GM23338 (cell line): Measurements from ENCODE around the gene TOX2. TPM values are rescaled to one million over a fixed set of nuclear protein-coding genes. Genes with fewer than 3 reads are reported as not detected.

Experiments
- ATAC-seq: fragments of 200-7000 bp; cut with Tn5 transposase; 3 replicates; pipeline ENCODE4 v1.9.1; 2020
- DNase-seq: peaks from one replicate; pipeline ENCODE4 v3.0.0-alpha.2; 2015; ENCODE audit warnings: low spot score
- H2AFZ ChIP-seq: fragments of 200-600 bp; sonication (generic); 2 replicates; pipeline ENCODE4 v1.8.0; 2016; ENCODE audit warnings: antibody characterized with exemption, mild to moderate bottlenecking, moderate library complexity
- H3F3A ChIP-seq: fragments of 200-600 bp; sonication (generic); replicated peaks from 2 replicates; pipeline ENCODE4 v1.8.0; 2017; ENCODE audit warnings: antibody characterized with exemption, mixed run types, low read depth
- H3K27ac ChIP-seq: fragments of 200-600 bp; sonication (generic); 2 replicates; pipeline ENCODE4 v1.6.1; 2016; ENCODE audit warnings: low read depth
- H3K27me3 ChIP-seq: fragments of 200-600 bp; sonication (generic); 2 replicates; pipeline ENCODE4 v1.8.0; 2016; ENCODE audit warnings: mild to moderate bottlenecking, mixed run types, moderate library complexity; ENCODE audit not compliant: insufficient read depth
- H3K36me3 ChIP-seq: fragments of 200-600 bp; sonication (generic); 2 replicates; pipeline ENCODE4 v1.8.0; 2016; ENCODE audit warnings: mild to moderate bottlenecking; ENCODE audit not compliant: insufficient read depth
- H3K4me1 ChIP-seq: fragments of 200-600 bp; sonication (generic); 2 replicates; pipeline ENCODE4 v1.8.0; 2016; ENCODE audit warnings: mild to moderate bottlenecking, moderate library complexity; ENCODE audit not compliant: insufficient read depth
- H3K4me2 ChIP-seq: fragments of 200-600 bp; sonication (generic); 2 replicates; pipeline ENCODE4 v1.7.1; 2017; ENCODE audit warnings: mixed run types
- H3K4me3 ChIP-seq: fragments of 200-600 bp; sonication (generic); 2 replicates; pipeline ENCODE4 v1.6.1; 2016; ENCODE audit warnings: mixed run types
- H3K79me2 ChIP-seq: fragments of 200-600 bp; sonication (generic); replicated peaks from 2 replicates; pipeline ENCODE4 v1.8.0; 2017; ENCODE audit warnings: mild to moderate bottlenecking; ENCODE audit not compliant: insufficient read depth
- H3K9me2 ChIP-seq: fragments of 200-600 bp; sonication (generic); 2 replicates; pipeline ENCODE4 v1.8.0; 2017; ENCODE audit not compliant: insufficient read depth
- H4K20me1 ChIP-seq: fragments of 200-600 bp; sonication (generic); replicated peaks from 2 replicates; pipeline ENCODE4 v1.8.0; 2017; ENCODE audit warnings: mild to moderate bottlenecking; ENCODE audit not compliant: insufficient read depth
- H3K27ac Mint-ChIP-seq: 2 replicates; pipeline ENCODE4 v1.8.0; 2020; ENCODE audit warnings: inconsistent platforms, mild to moderate bottlenecking, moderate library complexity, mixed read lengths
- H3K27me3 Mint-ChIP-seq: 3 replicates; pipeline ENCODE4 v1.8.0; 2022; ENCODE audit warnings: low read depth, mild to moderate bottlenecking, moderate library complexity, mixed read lengths, inconsistent platforms; ENCODE audit not compliant: insufficient read depth, poor library complexity
- H3K36me3 Mint-ChIP-seq: 3 replicates; pipeline ENCODE4 v1.8.0; 2021; ENCODE audit warnings: low read depth, mild to moderate bottlenecking, inconsistent platforms, moderate library complexity, mixed read lengths
- H3K4me1 Mint-ChIP-seq: 3 replicates; pipeline ENCODE4 v1.8.0; 2020; ENCODE audit warnings: mild to moderate bottlenecking, inconsistent platforms, mixed read lengths
- H3K4me3 Mint-ChIP-seq: 3 replicates; pipeline ENCODE4 v1.8.0; 2021; ENCODE audit warnings: moderate library complexity, mild to moderate bottlenecking, inconsistent platforms, mixed read lengths
- H3K9me3 Mint-ChIP-seq: 3 replicates; pipeline ENCODE4 v1.8.0; 2020; ENCODE audit warnings: moderate library complexity, mild to moderate bottlenecking, inconsistent platforms, mixed read lengths
- CREB1 ChIP-seq: fragments of 250-450 bp; sonication (Bioruptor Pico); IDR thresholded peaks from 2 replicates; pipeline ENCODE4 v1.5.0; 2020; ENCODE audit warnings: low read depth, mild to moderate bottlenecking, moderate library complexity
- EZH2 ChIP-seq: fragments of 200-600 bp; sonication (generic); IDR thresholded peaks from one replicate; pipeline ENCODE4 v1.8.0; 2017; ENCODE audit warnings: antibody characterized with exemption, mild to moderate bottlenecking, low read depth; ENCODE audit not compliant: unreplicated experiment
- EZH2phosphoT487 ChIP-seq: fragments of 200-600 bp; sonication (generic); IDR thresholded peaks from one replicate; pipeline ENCODE4 v1.8.1; 2018; ENCODE audit warnings: antibody characterized with exemption; ENCODE audit not compliant: unreplicated experiment
- JUNB ChIP-seq: IDR thresholded peaks from one replicate; pipeline ENCODE4 v1.6.1; 2016; ENCODE audit warnings: antibody characterized with exemption; ENCODE audit not compliant: unreplicated experiment
- NANOG ChIP-seq: IDR thresholded peaks from 2 replicates; pipeline ENCODE4 v1.6.1; 2016; ENCODE audit warnings: antibody characterized with exemption, borderline replicate concordance
- POLR2AphosphoS5 ChIP-seq: IDR thresholded peaks from 2 replicates; pipeline ENCODE4 v1.6.1; 2016; ENCODE audit warnings: antibody characterized with exemption, low read depth
- polyA plus RNA-seq: library from polyadenylated mRNA; unstranded; fragments of >200 nt; fragmentation: Nextera tagmentation; extraction: Ambion mirVana; gene quantifications from 2 replicates; pipeline ENCODE4 v1.2.1, GENCODE V29; 2016
- total RNA-seq: library from RNA; depleted of rRNA; stranded (reverse); fragments of >200 nt; shearing (Covaris generic); gene quantifications from 2 replicates; pipeline ENCODE4 v1.2.3, GENCODE V29; 2014
- TF ChIP-seq, protein P1 (sequence below): fragments of 250-450 bp; sonication (Bioruptor Pico); IDR thresholded peaks from 2 replicates; pipeline ENCODE4 v1.5.0; 2020; ENCODE audit warnings: mild to moderate bottlenecking, moderate library complexity
- TF ChIP-seq, protein P2 (sequence below): IDR thresholded peaks from one replicate; pipeline ENCODE4 v1.6.1; 2018; ENCODE audit warnings: antibody characterized with exemption; ENCODE audit not compliant: unreplicated experiment

TOX2 gene
- total and polyA plus RNA-seq, 2 experiments from 2014 or later, result 1.4 to 1.5 TPM

DNA sequence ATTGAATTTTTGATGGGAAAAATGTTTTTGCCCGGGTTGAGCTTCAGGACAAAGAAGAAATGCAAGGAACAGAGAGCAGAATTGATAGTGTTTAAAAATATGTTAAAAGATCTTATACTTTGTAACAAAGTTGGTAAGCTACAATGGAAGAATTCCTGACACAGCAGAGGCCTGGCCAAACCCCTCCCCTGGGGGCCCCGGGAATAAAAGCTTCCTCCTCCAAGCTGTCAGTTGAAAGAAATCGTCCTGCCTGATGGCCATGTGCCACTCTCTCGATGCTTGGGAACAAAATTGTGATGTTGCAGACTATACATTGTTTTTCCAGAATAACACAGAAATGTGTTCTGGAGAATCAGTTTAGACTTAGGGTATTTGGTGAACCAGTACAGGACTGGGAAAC, 14.2 kb upstream of the TOX2 start (continued):
- TF ChIP-seq, protein P1, sequence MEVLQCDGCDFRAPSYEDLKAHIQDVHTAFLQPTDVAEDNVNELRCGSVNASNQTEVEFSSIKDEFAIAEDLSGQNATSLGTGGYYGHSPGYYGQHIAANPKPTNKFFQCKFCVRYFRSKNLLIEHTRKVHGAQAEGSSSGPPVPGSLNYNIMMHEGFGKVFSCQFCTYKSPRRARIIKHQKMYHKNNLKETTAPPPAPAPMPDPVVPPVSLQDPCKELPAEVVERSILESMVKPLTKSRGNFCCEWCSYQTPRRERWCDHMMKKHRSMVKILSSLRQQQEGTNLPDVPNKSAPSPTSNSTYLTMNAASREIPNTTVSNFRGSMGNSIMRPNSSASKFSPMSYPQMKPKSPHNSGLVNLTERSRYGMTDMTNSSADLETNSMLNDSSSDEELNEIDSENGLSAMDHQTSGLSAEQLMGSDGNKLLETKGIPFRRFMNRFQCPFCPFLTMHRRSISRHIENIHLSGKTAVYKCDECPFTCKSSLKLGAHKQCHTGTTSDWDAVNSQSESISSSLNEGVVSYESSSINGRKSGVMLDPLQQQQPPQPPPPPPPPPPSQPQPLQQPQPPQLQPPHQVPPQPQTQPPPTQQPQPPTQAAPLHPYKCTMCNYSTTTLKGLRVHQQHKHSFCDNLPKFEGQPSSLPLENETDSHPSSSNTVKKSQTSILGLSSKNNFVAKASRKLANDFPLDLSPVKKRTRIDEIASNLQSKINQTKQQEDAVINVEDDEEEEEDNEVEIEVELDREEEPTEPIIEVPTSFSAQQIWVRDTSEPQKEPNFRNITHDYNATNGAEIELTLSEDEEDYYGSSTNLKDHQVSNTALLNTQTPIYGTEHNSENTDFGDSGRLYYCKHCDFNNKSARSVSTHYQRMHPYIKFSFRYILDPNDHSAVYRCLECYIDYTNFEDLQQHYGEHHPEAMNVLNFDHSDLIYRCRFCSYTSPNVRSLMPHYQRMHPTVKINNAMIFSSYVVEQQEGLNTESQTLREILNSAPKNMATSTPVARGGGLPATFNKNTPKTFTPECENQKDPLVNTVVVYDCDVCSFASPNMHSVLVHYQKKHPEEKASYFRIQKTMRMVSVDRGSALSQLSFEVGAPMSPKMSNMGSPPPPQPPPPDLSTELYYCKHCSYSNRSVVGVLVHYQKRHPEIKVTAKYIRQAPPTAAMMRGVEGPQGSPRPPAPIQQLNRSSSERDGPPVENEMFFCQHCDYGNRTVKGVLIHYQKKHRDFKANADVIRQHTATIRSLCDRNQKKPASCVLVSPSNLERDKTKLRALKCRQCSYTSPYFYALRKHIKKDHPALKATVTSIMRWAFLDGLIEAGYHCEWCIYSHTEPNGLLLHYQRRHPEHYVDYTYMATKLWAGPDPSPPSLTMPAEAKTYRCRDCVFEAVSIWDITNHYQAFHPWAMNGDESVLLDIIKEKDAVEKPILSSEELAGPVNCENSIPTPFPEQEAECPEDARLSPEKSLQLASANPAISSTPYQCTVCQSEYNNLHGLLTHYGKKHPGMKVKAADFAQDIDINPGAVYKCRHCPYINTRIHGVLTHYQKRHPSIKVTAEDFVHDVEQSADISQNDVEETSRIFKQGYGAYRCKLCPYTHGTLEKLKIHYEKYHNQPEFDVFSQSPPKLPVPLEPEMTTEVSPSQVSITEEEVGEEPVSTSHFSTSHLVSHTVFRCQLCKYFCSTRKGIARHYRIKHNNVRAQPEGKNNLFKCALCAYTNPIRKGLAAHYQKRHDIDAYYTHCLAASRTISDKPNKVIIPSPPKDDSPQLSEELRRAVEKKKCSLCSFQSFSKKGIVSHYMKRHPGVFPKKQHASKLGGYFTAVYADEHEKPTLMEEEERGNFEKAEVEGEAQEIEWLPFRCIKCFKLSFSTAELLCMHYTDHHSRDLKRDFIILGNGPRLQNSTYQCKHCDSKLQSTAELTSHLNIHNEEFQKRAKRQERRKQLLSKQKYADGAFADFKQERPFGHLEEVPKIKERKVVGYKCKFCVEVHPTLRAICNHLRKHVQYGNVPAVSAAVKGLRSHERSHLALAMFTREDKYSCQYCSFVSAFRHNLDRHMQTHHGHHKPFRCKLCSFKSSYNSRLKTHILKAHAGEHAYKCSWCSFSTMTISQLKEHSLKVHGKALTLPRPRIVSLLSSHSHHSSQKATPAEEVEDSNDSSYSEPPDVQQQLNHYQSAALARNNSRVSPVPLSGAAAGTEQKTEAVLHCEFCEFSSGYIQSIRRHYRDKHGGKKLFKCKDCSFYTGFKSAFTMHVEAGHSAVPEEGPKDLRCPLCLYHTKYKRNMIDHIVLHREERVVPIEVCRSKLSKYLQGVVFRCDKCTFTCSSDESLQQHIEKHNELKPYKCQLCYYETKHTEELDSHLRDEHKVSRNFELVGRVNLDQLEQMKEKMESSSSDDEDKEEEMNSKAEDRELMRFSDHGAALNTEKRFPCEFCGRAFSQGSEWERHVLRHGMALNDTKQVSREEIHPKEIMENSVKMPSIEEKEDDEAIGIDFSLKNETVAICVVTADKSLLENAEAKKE, result no peak
- TF ChIP-seq JUNB (no peak), EZH2 (no peak), POLR2AphosphoS5 (no peak)

DNA sequence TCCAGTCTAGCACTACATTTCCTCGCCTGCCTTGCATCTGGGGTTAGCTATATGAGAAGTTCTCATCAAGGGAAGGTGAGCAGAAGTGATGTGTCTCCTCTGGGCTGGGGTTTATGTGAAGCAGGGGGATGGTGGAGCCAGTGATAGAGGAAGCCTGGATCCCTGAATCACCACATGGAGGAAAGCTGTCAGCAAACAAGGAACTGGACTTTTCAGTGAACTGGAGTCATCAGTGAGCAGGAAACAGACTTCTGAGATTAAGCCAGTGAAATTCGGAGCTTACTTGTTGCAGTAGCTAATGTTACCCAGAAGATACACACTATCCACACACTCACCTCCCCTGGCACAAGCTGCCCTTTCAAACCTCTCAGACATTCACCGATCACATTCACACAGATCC, 13.4 kb upstream of the TOX2 start:
- peaks cover 26% of the 10 kb centered on the region for H3K4me1 Mint-ChIP-seq
- H3K9me2 ChIP-seq, result no peaks in the 10 kb centered on the region
- no peaks in the 10 kb centered on the region for H3K27me3 ChIP-seq
- H3K27me3 Mint-ChIP-seq, result peaks cover 9% of the 10 kb centered on the region
- peaks cover 4% of the 10 kb centered on the region; the same call in 1 of the 3 replicates for H3K36me3 Mint-ChIP-seq
- H4K20me1 ChIP-seq, result no peaks in the 10 kb centered on the region
- no peak overlapping the region for H3K4me2 ChIP-seq
- H3K36me3 ChIP-seq, result no peaks in the 10 kb centered on the region
- H3K4me1 ChIP-seq, result peaks cover 29% of the 10 kb centered on the region
- H3K4me3 Mint-ChIP-seq, result no peak overlapping the region
- no peak overlapping the region for H3K27ac ChIP-seq
- H2AFZ ChIP-seq, result no peak overlapping the region
- peaks cover 14% of the 10 kb centered on the region for H3K9me3 Mint-ChIP-seq
- no peak overlapping the region for H3K4me3 ChIP-seq
- no peaks in the 10 kb centered on the region for H3F3A ChIP-seq
- H3K79me2 ChIP-seq, result no peaks in the 10 kb centered on the region
- H3K27ac Mint-ChIP-seq, result no peak overlapping the region
- DNase-seq (no peak), ATAC-seq (no peak)
- TF ChIP-seq EZH2phosphoT487 (no peak), POLR2AphosphoS5 (no peak), CREB1 (CRISPR knock-in tag) (no peak), NANOG (no peak)
- TF ChIP-seq, protein P2, sequence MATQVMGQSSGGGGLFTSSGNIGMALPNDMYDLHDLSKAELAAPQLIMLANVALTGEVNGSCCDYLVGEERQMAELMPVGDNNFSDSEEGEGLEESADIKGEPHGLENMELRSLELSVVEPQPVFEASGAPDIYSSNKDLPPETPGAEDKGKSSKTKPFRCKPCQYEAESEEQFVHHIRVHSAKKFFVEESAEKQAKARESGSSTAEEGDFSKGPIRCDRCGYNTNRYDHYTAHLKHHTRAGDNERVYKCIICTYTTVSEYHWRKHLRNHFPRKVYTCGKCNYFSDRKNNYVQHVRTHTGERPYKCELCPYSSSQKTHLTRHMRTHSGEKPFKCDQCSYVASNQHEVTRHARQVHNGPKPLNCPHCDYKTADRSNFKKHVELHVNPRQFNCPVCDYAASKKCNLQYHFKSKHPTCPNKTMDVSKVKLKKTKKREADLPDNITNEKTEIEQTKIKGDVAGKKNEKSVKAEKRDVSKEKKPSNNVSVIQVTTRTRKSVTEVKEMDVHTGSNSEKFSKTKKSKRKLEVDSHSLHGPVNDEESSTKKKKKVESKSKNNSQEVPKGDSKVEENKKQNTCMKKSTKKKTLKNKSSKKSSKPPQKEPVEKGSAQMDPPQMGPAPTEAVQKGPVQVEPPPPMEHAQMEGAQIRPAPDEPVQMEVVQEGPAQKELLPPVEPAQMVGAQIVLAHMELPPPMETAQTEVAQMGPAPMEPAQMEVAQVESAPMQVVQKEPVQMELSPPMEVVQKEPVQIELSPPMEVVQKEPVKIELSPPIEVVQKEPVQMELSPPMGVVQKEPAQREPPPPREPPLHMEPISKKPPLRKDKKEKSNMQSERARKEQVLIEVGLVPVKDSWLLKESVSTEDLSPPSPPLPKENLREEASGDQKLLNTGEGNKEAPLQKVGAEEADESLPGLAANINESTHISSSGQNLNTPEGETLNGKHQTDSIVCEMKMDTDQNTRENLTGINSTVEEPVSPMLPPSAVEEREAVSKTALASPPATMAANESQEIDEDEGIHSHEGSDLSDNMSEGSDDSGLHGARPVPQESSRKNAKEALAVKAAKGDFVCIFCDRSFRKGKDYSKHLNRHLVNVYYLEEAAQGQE, result no peak
